Stimulated activated CD4-positive, alpha-beta T cell treated with anti-CD3 and anti-CD28 coated beads, Interleukin-15, amount 100 ng/mL, for 48 hours (primary cell): Measurements from ENCODE around the gene FIBP.

Source experiments
- DNase-seq, 2 donors: peaks; one replicate each; pipeline ENCODE4 v3.0.0-alpha.2; 2020; ENCODE audit warnings: low read depth in 2 of 2

FIBP gene

GRCh38 chr11:65888163-65888814 is at the start of gene FIBP:
FIBP (minus strand) TSS chr11:65888471; CDS start chr11:65888418, 53 bp downstream.
- DNase-seq: peak; percentile 95 to 98

DNA sequence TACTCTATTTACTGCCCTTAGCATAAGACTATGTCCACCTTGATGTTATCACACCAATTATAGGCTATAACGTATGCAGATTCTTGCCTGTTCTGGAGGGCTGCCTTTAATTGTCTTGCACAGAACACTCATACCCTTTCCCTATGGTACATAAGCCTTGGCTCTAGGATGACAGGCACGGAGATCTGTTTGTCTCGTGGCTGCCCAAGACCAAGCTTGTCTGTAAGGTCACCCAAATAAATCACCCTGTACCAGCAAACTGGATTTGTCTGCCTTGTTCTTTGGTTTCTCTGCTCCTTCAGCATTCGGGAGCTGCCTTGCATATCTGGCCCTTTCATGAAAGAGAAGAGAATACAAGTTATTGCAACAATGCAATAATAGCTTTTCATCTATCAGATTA is 49.5 kb upstream of the FIBP start:
- no peak for DNase-seq

- DNase-seq: no peak
These were observed 45.7 kb upstream of the FIBP start for GRCh38 chr11:65934014-65934413.

- DNase-seq: no peak
These were observed 44.3 kb upstream of the FIBP start for GRCh38 chr11:65932558-65932919.

DNA sequence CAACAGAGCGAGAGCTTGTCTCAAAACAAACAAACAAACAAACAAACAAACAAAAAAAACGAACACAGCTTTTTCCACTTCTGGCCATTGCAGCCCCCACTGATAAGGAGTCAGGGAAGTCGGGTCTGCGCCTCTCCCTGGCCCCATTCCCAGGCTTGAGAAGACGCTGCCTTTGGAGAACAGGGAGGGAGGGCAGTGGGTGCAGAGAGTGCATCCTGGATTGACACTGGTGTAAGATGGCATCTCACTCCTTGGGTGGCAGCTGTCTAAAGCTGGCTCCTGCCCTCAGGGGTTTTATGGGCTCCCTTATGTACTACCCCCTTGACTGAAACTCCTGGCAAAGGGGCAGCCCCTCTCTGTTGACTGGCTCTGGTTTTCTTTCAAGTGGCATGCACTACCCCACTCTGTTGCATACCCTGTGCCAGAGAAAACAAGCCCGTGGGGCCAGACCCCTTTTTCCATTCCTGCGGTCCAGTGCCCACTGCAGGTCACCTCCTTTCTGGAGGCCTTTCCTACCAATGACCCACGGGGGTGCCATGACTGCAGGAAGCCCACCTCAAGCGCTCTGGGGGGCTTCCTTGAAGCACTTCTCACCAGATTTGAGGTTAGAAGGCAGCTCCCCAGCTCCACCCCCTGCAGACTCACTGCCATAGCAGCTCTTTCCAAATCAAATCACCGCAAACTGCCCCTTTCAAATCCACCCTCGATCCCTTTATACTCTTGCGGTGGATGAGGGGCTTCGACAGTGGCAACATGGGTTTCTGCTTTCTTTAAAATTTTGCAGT is 43.7 kb upstream of the FIBP start:
- DNase-seq: no peak

DNA sequence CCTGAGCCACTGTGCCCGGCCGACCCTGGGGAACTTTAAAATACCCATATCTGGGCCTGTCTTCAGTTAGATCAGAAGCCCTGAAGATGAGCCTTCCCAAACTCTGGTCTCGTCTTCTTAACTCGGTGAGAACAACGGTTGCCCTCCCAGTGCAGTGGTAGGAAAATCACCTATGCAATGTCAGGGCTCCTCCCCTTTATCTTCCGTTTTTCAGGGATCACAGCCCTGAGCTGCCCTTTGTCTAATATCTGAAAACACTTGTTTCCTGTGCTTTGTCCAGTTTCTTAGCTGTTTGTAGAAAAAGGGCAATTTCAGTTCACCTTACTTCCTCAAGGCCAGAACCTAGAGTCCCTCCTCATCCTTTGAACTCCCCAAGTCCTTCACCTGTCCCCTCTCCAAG is 40.4 kb upstream of the FIBP start:
- no peak for DNase-seq

- DNase-seq: peak; percentile 56 to 67
These were observed 39.7 kb upstream of the FIBP start for GRCh38 chr11:65927904-65928397.

- no peak for DNase-seq
These were observed 37.1 kb upstream of the FIBP start for GRCh38 chr11:65925397-65925796.

GRCh38 chr11:65922565-65922964 is 34.3 kb upstream of the FIBP start:
- no peak for DNase-seq

DNA sequence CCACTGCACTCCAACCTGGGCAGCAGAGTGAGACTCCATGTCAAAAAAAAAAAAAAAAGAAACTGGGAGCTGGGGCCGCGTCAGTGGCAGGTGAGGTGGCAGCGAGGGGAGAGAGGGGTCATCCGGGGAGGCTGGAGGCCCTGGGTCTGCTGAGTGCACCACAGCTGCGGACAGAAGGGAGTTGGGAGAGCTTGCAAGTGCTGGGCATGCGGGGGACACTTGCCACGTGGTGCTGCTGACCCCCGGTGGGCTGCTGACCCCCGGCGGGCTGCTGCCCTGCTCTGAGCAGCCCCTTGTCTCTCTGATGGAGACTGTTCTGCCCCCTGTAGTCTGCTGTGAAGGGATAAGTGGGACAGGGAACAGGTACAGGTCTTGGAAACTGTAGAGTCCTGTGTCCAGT is 33.6 kb upstream of the FIBP start:
- DNase-seq: no peak

GRCh38 chr11:65921033-65921555 is 32.8 kb upstream of the FIBP start:
- no peak for DNase-seq

DNA sequence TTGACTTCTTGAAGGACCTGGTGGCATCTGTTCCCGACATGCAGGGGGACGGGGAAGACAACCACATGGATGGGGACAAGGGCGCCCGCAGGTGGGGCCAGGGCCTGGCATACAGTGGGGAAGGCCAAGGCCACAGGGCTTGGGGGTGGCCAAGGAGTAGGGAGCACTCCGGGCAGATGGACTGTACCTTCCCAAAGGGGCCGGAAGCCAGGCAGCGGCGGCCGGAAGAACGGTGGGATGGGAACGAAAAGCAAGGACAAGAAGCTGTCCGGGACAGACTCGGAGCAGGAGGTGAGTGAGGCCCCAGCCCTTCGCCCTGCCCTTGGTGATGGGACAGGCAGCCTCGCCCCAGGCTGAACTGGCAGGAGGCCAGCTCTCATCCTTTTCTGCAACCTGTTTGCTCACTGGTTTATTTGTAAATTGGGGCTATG is 32.1 kb upstream of the FIBP start:
- DNase-seq: no peak

DNA sequence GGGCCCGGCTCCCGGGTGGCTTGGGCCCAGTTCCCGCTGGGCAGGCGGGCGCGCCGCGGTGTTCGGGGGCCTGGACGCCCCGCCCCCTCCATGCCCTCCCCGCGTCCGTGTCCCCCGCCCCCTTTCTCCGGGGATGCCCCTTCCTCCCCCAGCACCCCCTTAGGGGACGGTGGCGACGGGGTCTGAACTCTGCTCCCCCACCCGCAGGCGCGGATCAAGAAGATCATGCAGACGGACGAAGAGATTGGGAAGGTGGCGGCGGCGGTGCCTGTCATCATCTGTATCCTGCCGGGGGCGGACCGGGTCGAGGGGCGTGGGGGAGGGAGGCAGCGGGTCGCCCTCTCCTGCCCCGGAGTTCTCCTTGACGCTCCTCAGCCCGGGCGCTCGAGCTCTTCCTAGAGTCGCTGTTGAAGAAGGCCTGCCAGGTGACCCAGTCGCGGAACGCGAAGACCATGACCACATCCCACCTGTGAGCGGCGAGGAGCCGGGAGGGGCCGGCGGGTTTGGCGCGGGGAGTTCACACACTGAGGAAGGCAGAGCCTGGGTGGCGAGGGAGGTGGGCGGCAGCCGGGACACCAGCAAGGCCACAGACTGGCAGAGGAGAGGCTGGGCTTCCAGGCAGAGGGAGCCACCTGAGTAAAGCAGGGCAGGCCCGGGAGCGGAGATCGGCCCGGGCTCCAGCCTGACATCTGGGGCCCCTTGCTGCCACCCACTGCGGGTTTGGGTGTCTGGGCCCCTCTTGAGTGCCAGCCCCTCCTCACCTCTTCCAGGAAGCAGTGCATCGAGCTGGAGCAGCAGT is 31.5 kb upstream of the FIBP start:
- DNase-seq: peak; percentile 32 to 45

DNA sequence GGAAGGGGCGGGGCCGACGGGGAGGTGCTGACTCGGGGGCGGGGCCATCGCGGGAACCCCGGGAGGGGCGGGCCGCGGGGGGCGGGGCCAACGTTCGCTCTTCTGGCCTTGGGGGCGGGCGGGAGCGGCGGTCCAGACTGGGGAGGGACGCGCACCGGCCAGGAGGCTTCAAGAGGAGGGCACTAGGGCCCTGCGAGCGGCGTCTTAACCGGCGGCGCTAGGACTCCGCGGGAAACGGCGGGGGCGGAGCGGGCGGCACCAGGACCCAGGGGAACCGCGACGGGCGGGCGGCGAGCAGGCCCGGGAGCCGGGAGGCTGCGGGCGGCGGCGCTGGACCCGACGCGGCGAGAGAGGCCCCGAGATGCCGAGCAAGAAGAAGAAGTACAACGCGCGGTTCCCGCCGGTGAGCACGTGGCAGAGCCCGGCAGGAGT is 30.9 kb upstream of the FIBP start, which contains the start of gene DRAP1:
TSS of gene DRAP1 (plus strand) at position 286 of the 432 bp plus-strand sequence. CDS start at position 362, 76 bp downstream.
- peak; percentile 99 for DNase-seq

GRCh38 chr11:65918211-65919140 is 30.2 kb upstream of the FIBP start, which contains the start of gene C11orf68:
C11orf68 (minus strand) TSS chr11:65919062; CDS start chr11:65919031, 31 bp downstream.
- DNase-seq: no peak

DNA sequence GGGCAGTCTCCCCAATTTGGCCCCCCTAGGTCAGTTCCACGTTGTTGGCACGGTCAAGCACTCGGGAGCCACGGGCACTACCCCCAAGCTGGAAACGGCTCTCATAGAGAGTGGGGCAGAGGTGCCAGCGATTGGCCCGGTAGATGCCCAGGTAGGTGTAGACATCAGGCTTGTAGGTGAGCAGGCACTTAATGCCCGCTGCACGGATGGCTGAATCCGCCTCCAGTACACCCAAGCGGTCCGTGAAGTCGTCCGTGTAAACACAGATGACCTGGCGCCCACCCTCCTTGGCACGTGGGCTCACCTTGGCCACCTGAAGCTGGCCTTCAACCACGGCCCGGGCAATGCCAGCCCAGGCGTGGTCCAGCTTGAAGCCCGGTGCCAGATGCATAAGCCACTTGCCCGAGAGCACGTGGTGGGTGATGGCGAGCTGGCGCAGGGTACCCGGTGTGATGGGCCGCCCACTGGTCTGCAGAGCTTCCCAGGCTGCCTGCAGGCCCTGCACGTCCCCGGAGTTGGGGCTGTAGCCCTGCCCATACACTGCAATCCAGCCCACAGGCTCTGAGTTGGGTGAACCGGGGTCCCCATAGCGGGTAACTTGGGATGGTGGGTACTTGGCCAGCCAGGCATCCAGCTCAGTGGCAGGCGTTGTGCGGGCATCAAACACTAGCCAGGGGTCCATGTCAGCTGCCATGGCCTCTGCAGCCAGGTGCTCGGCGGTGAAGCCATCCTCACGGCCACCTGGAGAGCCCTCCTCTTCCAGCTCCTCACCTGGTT is 29.4 kb upstream of the FIBP start:
- no peak for DNase-seq

DNA sequence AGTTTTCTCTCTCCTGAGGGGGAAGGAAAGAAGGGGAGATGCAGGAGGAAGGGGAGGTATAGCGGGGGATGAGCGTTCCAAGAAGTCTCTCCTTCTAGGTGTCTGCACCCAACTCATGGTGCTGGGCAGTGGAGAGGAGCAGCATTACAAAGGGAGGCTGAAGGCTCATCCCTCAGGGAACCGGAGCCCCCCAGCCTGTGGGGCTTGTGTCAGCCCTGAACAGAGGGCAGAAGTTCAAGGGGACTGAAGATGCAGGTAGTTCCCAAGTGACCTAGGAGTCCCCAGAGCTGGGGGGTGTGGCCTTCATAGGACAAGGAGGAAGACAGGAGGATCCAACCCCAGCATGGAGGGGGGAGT is 28.8 kb upstream of the FIBP start:
- no peak for DNase-seq

DNA sequence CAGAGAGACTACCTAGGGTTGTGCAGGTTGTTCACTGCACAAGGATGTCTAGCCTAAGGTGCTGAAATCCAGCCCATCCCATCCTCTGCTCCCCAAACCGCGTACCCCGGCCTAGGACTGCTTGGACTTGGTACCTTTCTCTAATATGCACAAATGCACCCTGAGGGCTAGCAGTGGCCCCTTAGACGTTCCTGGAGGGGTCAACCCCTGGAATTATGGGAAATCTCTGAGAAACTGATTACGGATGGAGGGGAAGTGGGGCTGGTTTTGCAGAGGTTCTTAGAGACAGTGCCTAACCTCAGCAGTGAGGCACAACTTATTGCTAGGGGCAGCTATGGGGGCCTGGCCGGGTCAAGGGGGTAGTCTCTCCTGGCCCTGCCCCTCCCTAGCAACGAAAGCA is 28.1 kb upstream of the FIBP start:
- no peak for DNase-seq

DNA sequence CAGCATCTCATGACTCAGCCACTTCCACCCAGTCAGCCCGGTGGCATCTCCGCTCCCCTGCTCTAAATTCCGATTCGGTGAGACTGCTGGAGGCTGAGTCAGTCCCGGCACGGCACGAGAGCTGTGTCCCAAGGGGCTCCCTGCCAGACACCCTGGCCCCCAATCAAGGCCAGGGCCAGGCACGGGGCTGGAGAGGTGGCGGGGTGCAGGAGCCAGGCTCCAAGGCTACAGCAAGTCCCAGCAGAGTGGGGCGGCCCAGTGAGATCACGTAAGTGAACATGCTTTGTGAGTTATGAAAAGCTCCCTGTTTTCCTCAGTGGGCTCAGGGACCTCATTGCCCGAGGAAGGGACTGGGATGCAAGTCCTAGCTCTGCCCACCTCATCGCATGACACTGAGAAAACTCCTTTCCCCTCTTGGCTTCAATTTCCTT is 27.6 kb upstream of the FIBP start:
- no peak for DNase-seq
